CD14-positive monocyte (primary cell): ENCODE data around the gene CDK6. TPM values are rescaled to one million over a fixed set of nuclear protein-coding genes. Genes with fewer than 3 reads are reported as not detected.

Experiments
- DNase-seq, 3 donors: peaks; one replicate each; pipeline ENCODE4 v3.0.0-alpha.2; 2011 to 2022
- H2AFZ ChIP-seq: 2 replicates; pipeline ENCODE4 v1.6.0; 2012; ENCODE audit warnings: mild to moderate bottlenecking, low read depth, low read length, inconsistent platforms; ENCODE audit not compliant: insufficient read depth, poor library complexity, severe bottlenecking
- H3K27ac ChIP-seq, 2 donors: 1 replicate in 1 of 2; 2 replicates in 1 of 2; pipeline ENCODE4 v1.5.1; 2012 to 2013; ENCODE audit warnings: low read length in 2 of 2, control low read depth in 1 of 2, inconsistent platforms in 1 of 2, low read depth in 1 of 2, mild to moderate bottlenecking in 1 of 2
- H3K27me3 ChIP-seq, 2 donors: one replicate each; pipeline versions ENCODE4 v1.6.0 to v1.6.1; 2011 to 2013; ENCODE audit warnings: low read length in 2 of 2; ENCODE audit not compliant: control insufficient read depth in 2 of 2, insufficient read depth in 2 of 2
- H3K36me3 ChIP-seq, 2 donors: replicated peaks in 1 of 2; 1 replicate in 1 of 2; 2 replicates in 1 of 2; pipeline versions ENCODE4 v1.5.1 to v1.6.1; 2012 to 2013; ENCODE audit warnings: low read length in 2 of 2, control low read depth in 1 of 2, inconsistent platforms in 1 of 2, mild to moderate bottlenecking in 1 of 2; ENCODE audit not compliant: insufficient read depth in 2 of 2, control insufficient read depth in 1 of 2
- H3K4me1 ChIP-seq, 2 donors: 1 replicate in 1 of 2; 2 replicates in 1 of 2; pipeline versions ENCODE4 v1.5.1 to v1.6.1; 2012 to 2013; ENCODE audit warnings: low read length in 2 of 2, control low read depth in 1 of 2, inconsistent platforms in 1 of 2, mild to moderate bottlenecking in 1 of 2, moderate library complexity in 1 of 2; ENCODE audit not compliant: insufficient read depth in 2 of 2, control insufficient read depth in 1 of 2
- H3K4me2 ChIP-seq: replicated peaks from 2 replicates; pipeline ENCODE3; 2012; ENCODE audit warnings: low read length, moderate library complexity, mild to moderate bottlenecking; ENCODE audit not compliant: poor library complexity, severe bottlenecking; ENCODE audit errors: extremely low read depth
- H3K4me3 ChIP-seq, 3 experiments: fragments of 200-600 bp in 1 of 3; sonication (generic) in 1 of 3; replicated peaks in 1 of 3; 1 replicate in 2 of 3; 2 replicates in 1 of 3; pipeline ENCODE4 v1.5.1; 2011 to 2013; ENCODE audit warnings: low read length in 3 of 3, mild to moderate bottlenecking in 3 of 3, control low read depth in 2 of 3, low read depth in 2 of 3, inconsistent platforms in 1 of 3, moderate library complexity in 1 of 3
- H3K79me2 ChIP-seq: 2 replicates; pipeline ENCODE4 v1.6.0; 2012; ENCODE audit warnings: mild to moderate bottlenecking, control low read depth, inconsistent platforms, low read length, moderate library complexity; ENCODE audit not compliant: insufficient read depth
- H3K9ac ChIP-seq: 2 replicates; pipeline ENCODE4 v1.6.0; 2017; ENCODE audit warnings: low read length, mild to moderate bottlenecking; ENCODE audit not compliant: insufficient read depth, poor library complexity, severe bottlenecking
- H3K9me3 ChIP-seq, 2 donors: replicated peaks in 1 of 2; 1 replicate in 1 of 2; 2 replicates in 1 of 2; pipeline versions ENCODE4 v1.5.1 to v1.6.1; 2012 to 2013; ENCODE audit warnings: low read length in 2 of 2, control low read depth in 1 of 2; ENCODE audit not compliant: control insufficient read depth in 1 of 2, insufficient read depth in 1 of 2
- H4K20me1 ChIP-seq: 2 replicates; pipeline ENCODE4 v1.6.0; 2012; ENCODE audit warnings: mild to moderate bottlenecking, low read length, control low read depth, moderate library complexity; ENCODE audit not compliant: insufficient read depth
- H3K27ac Mint-ChIP-seq, 7 donors: one replicate each; pipeline ENCODE4 v1.8.0; 2020; ENCODE audit warnings: mild to moderate bottlenecking in 7 of 7, mixed read lengths in 7 of 7, moderate library complexity in 6 of 7, inconsistent platforms in 2 of 7
- H3K27me3 Mint-ChIP-seq, 3 donors: one replicate each; pipeline ENCODE4 v1.8.0; 2021 to 2022; ENCODE audit warnings: low read depth in 3 of 3, mild to moderate bottlenecking in 3 of 3, mixed read lengths in 3 of 3, moderate library complexity in 3 of 3, inconsistent platforms in 1 of 3
- H3K36me3 Mint-ChIP-seq, 2 donors: one replicate each; pipeline ENCODE4 v1.8.0; 2020; ENCODE audit warnings: mixed read lengths in 2 of 2, inconsistent platforms in 1 of 2, mild to moderate bottlenecking in 1 of 2
- H3K4me1 Mint-ChIP-seq: one replicate; pipeline ENCODE4 v1.8.0; 2020; ENCODE audit warnings: mild to moderate bottlenecking, mixed read lengths
- H3K4me3 Mint-ChIP-seq, 2 donors: one replicate each; pipeline ENCODE4 v1.8.0; 2020; ENCODE audit warnings: mild to moderate bottlenecking in 2 of 2, mixed read lengths in 2 of 2, moderate library complexity in 1 of 2
- H3K9me3 Mint-ChIP-seq, 7 donors: one replicate each; pipeline ENCODE4 v1.8.0; 2020 to 2022; ENCODE audit warnings: mixed read lengths in 7 of 7, mild to moderate bottlenecking in 6 of 7, moderate library complexity in 6 of 7, inconsistent platforms in 2 of 7
- CTCF ChIP-seq: fragments of 200-600 bp; IDR thresholded peaks from one replicate; pipeline ENCODE4 v1.8.0; 2022; ENCODE audit warnings: antibody characterized with exemption, mild to moderate bottlenecking
- WGBS: methylation state at CpG from one replicate; pipeline ENCODE4 v1.1.5; 2013; ENCODE audit warnings: missing lambda C conversion rate; ENCODE audit not compliant: insufficient coverage; 5-methylcytosine and 5-hydroxymethylcytosine counted together
- intact Hi-C, 2 donors: fragments of 100-400 bp; cut with micrococcal nuclease; formaldehyde crosslinking; loops; one replicate each; pipeline versions ENCODE4 v1.15.0 to v1.15.1; 2023
- polyA plus RNA-seq, 3 donors: library from polyadenylated mRNA; depleted of rRNA in 1 of 3; unstranded in 2 of 3; stranded (reverse) in 1 of 3; fragments of 300-500 nt in 2 of 3; fragments of >200 nt in 1 of 3; fragmentation: Illumina TruSeq in 2 of 3; gene quantifications; 1 replicate in 2 of 3; 2 replicates in 1 of 3; pipeline ENCODE4 v1.2.3, GENCODE V29; 2012 to 2021

The CDK6 gene
- polyA plus RNA-seq, 3 donors: 3.4 to 4.3 (median 3.8) TPM

- no peak overlapping the region for H3K9ac ChIP-seq
- Mint-ChIP-seq H3K4me3 (no peak overlapping the region), H3K9me3 (peaks cover 3 to 8% (median 4%) of the 10 kb centered on the region in 7 donors), H3K27ac (no peak overlapping the region), H3K36me3 (peaks cover 0 to 2% of the 10 kb centered on the region in 2 donors), H3K27me3 (no peaks in the 10 kb centered on the region), H3K4me1 (peaks cover 24% of the 10 kb centered on the region)
- H3K4me3 ChIP-seq: no peak overlapping the region
- H3K4me2 ChIP-seq: no peak overlapping the region
- H3K27me3 ChIP-seq: no peaks in the 10 kb centered on the region
- H4K20me1 ChIP-seq: no peaks in the 10 kb centered on the region
- no peaks in the 10 kb centered on the region for H3K36me3 ChIP-seq
- intact Hi-C loops: no loop called here
- H3K9me3 ChIP-seq: no peaks in the 10 kb centered on the region
- TF ChIP-seq CTCF: no peak
- WGBS: no CpG with 5 or more reads among the region's 6 CpGs
- peaks cover 17 to 28% of the 10 kb centered on the region in 2 donors for H3K4me1 ChIP-seq
- H2AFZ ChIP-seq: no peak overlapping the region
- no peak for DNase-seq
- H3K79me2 ChIP-seq: peaks cover 68% of the 10 kb centered on the region
- no peak overlapping the region for H3K27ac ChIP-seq
Measured at GRCh38 chr7:92811158-92811557, 25.2 kb downstream of the CDK6 start.

- Mint-ChIP-seq H3K27ac (peak overlapping the region; percentile 68 to 85 (median 77)), H3K9me3 (no peaks in the 10 kb centered on the region), H3K4me3 (peak overlapping the region; percentile 39 to 59), H3K36me3 (no peaks in the 10 kb centered on the region), H3K27me3 (no peaks in the 10 kb centered on the region), H3K4me1 (peaks cover 20% of the 10 kb centered on the region)
- peak overlapping the region; percentile 56 for H3K4me2 ChIP-seq
- intact Hi-C loops: no loop called here
- peak overlapping the region; percentile 60 for H2AFZ ChIP-seq
- no peak overlapping the region for H3K9ac ChIP-seq
- no peaks in the 10 kb centered on the region for H4K20me1 ChIP-seq
- peak overlapping the region in 1 of 2 donors; percentile 52 for H3K27ac ChIP-seq
- WGBS: 0% methylated on average over 4 of the region's 10 CpGs
- no peaks in the 10 kb centered on the region for H3K36me3 ChIP-seq
- no peaks in the 10 kb centered on the region for H3K9me3 ChIP-seq
- H3K79me2 ChIP-seq: peaks cover 68% of the 10 kb centered on the region
- TF ChIP-seq CTCF: no peak
- H3K27me3 ChIP-seq: no peaks in the 10 kb centered on the region
- peaks cover 17 to 28% of the 10 kb centered on the region in 2 donors for H3K4me1 ChIP-seq
- H3K4me3 ChIP-seq: peak overlapping the region in 2 of 3 experiments; percentile 23 to 41
- DNase-seq: peak; percentile 64 to 81 (median 81)
Measured at GRCh38 chr7:92809760-92810573, 26.4 kb downstream of the CDK6 start.
